Left lung (tissue), 10 donors: ENCODE results near the gene PCSK6. TPM values are rescaled to one million over a fixed set of nuclear protein-coding genes. Genes with fewer than 3 reads are reported as not detected.

Source experiments
- ATAC-seq: fragments of 200-7000 bp; cut with Tn5 transposase; one replicate; pipeline ENCODE4 v1.9.1; 2020; ENCODE audit warnings: moderate library complexity
- DNase-seq, 4 donors: peaks; one replicate each; pipeline ENCODE4 v3.0.0-alpha.2; 2013 to 2020
- H3K27ac ChIP-seq, 2 donors: fragments of 200-600 bp; sonication (generic) in 1 of 2; one replicate each; pipeline versions ENCODE4 v1.5.0 to v1.8.0; 2020 to 2021
- H3K27me3 ChIP-seq, 2 donors: fragments of 200-600 bp; sonication (generic) in 1 of 2; one replicate each; pipeline versions ENCODE4 v1.5.0 to v1.8.0; 2020 to 2021
- H3K36me3 ChIP-seq, 2 donors: fragments of 200-600 bp; sonication (generic) in 1 of 2; one replicate each; pipeline versions ENCODE4 v1.5.0 to v1.8.0; 2020 to 2021
- H3K4me1 ChIP-seq, 2 donors: fragments of 200-600 bp; one replicate each; pipeline ENCODE4 v1.8.0; 2021
- H3K4me3 ChIP-seq, 2 donors: fragments of 200-600 bp; sonication (generic) in 1 of 2; one replicate each; pipeline versions ENCODE4 v1.5.0 to v1.8.0; 2020 to 2021; ENCODE audit warnings: mild to moderate bottlenecking in 1 of 2
- H3K9me3 ChIP-seq, 2 donors: fragments of 200-600 bp; sonication (generic) in 1 of 2; one replicate each; pipeline versions ENCODE4 v1.5.0 to v1.8.0; 2020 to 2021
- CTCF ChIP-seq, 2 donors: fragments of 200-600 bp; sonication (generic) in 1 of 2; IDR thresholded peaks; one replicate each; pipeline versions ENCODE4 v1.5.0 to v1.8.0; 2021; ENCODE audit warnings: antibody characterized with exemption in 2 of 2
- intact Hi-C, 2 donors: fragments of 100-400 bp; cut with DNase I; formaldehyde crosslinking; loops; one replicate each; pipeline versions ENCODE4 v1.11.2 to v1.14.2; 2022
- polyA plus RNA-seq, 6 donors: library from polyadenylated mRNA; unstranded; fragments of 120-200 nt; gene quantifications; one replicate each; pipeline ENCODE4 v1.2.1, GENCODE V29; 2013; ENCODE audit not compliant: insufficient read length in 6 of 6
- total RNA-seq, 2 donors: library from RNA; stranded (reverse); fragmentation: NEBNext Ultra II Directional; extraction: Animal tissue kit (Norgen Biotek cat#: 25700); gene quantifications; one replicate each; pipeline ENCODE4 v1.2.1, GENCODE V29; 2021
- donor health status: DM: no; HTN: yes; CAD: no.
- donor health status: DM: no; HTN: no; CAD: no.

Gene PCSK6
- total and polyA plus RNA-seq, 8 donors, result 7.7 to 25.7 (median 22.8) TPM

DNA sequence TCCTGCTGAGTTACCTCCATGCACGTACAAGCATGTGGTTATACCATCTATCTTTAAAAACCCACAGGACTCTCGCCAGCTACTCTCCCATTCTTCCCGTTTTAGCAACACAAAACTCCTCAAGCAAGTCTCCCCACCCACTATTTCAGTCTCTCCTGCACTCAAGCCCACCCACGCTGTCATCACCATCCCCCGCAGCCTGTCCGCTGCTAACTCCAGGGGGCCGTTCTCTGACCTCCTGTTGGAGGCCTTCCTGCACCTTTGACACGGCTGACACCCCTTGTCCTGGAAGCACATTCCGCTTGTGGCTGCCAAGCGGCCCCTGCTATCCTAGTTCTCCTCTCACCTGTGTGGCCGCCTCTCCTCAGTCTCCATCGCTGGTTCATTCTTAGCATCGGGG, 7.5 kb upstream of the PCSK6 start:
- intact Hi-C loops, result no loop called here
- H3K4me1 ChIP-seq, result no peaks in the 10 kb centered on the region
- H3K27me3 ChIP-seq, result peaks cover 0 to 64% of the 10 kb centered on the region in 2 donors
- ATAC-seq (no peak), DNase-seq (no peak)
- no peak overlapping the region for H3K4me3 ChIP-seq
- no peak overlapping the region for H3K27ac ChIP-seq
- H3K9me3 ChIP-seq, result no peaks in the 10 kb centered on the region
- no peak for TF ChIP-seq CTCF (IDR thresholded peaks at IDR 0.05)
- no peaks in the 10 kb centered on the region for H3K36me3 ChIP-seq

- ATAC-seq, result peak; percentile 30
- H3K9me3 ChIP-seq, result no peaks in the 10 kb centered on the region
- intact Hi-C loops, result no loop called here
- H3K27ac ChIP-seq, result no peak overlapping the region
- H3K4me3 ChIP-seq, result no peak overlapping the region
- H3K4me1 ChIP-seq, result no peaks in the 10 kb centered on the region
- TF ChIP-seq CTCF (IDR thresholded peaks at IDR 0.05), result no peak
- no peaks in the 10 kb centered on the region for H3K36me3 ChIP-seq
- H3K27me3 ChIP-seq, result peaks cover 0 to 64% of the 10 kb centered on the region in 2 donors
- DNase-seq, result no peak
Measured at GRCh38 chr15:101496198-101496986, 6.9 kb upstream of the PCSK6 start.

- no peaks in the 10 kb centered on the region for H3K4me1 ChIP-seq
- H3K9me3 ChIP-seq, result no peaks in the 10 kb centered on the region
- intact Hi-C loops, result no loop called here
- no peak for TF ChIP-seq CTCF (IDR thresholded peaks at IDR 0.05)
- H3K27me3 ChIP-seq, result peaks cover 0 to 69% of the 10 kb centered on the region in 2 donors
- ATAC-seq (no peak), DNase-seq (no peak)
- no peak overlapping the region for H3K4me3 ChIP-seq
- no peaks in the 10 kb centered on the region for H3K36me3 ChIP-seq
- no peak overlapping the region for H3K27ac ChIP-seq
Measured at GRCh38 chr15:101495334-101496197, 6.1 kb upstream of the PCSK6 start.

GRCh38 chr15:101494251-101494796, 4.8 kb upstream of the PCSK6 start:
- H3K4me3 ChIP-seq, result no peak overlapping the region
- ATAC-seq, result no peak

More at GRCh38 chr15:101494251-101494796, 4.8 kb upstream of the PCSK6 start:
- no peaks in the 10 kb centered on the region for H3K9me3 ChIP-seq
- no peaks in the 10 kb centered on the region for H3K4me1 ChIP-seq
- no peaks in the 10 kb centered on the region for H3K36me3 ChIP-seq
- intact Hi-C loops, result no loop called here
- peaks cover 0 to 79% of the 10 kb centered on the region in 2 donors for H3K27me3 ChIP-seq
- no peak for DNase-seq
- H3K27ac ChIP-seq, result no peak overlapping the region
- no peak for TF ChIP-seq CTCF (IDR thresholded peaks at IDR 0.05)
